GM19395 (cell line): ENCODE data around the gene IZUMO2.
"Not testable (repeated sequence)": the region's sequence is repeated elsewhere in the genome, so short reads cannot be mapped to it uniquely, and the experiment has no call there.

Source experiments
- ATAC-seq: cut with Tn5 transposase; IDR thresholded peaks from one replicate; pipeline ENCODE4 v1.9.1; 2021; ENCODE audit warnings: mild to moderate bottlenecking, moderate library complexity; ENCODE audit not compliant: unreplicated experiment

Gene IZUMO2

GRCh38 chr19:50187937-50188336 is 24.9 kb upstream of the IZUMO2 start:
- no peak for ATAC-seq

- no peak for ATAC-seq
Measured at GRCh38 chr19:50184196-50184595, 21.1 kb upstream of the IZUMO2 start.

- ATAC-seq = no peak
Measured at GRCh38 chr19:50181121-50181520, 18.0 kb upstream of the IZUMO2 start.

GRCh38 chr19:50178859-50179537 is 15.9 kb upstream of the IZUMO2 start:
- no peak for ATAC-seq

- ATAC-seq = no peak
Measured at GRCh38 chr19:50178320-50178719, 15.2 kb upstream of the IZUMO2 start.

GRCh38 chr19:50176775-50177174 is 13.7 kb upstream of the IZUMO2 start:
- no peak for ATAC-seq

GRCh38 chr19:50175924-50176323 is 12.8 kb upstream of the IZUMO2 start:
- no peak for ATAC-seq

GRCh38 chr19:50174100-50174793 is 11.2 kb upstream of the IZUMO2 start:
- no peak for ATAC-seq

- no peak for ATAC-seq
Measured at GRCh38 chr19:50173127-50173526, 10.0 kb upstream of the IZUMO2 start.

GRCh38 chr19:50172726-50173125 is 9.6 kb upstream of the IZUMO2 start:
- ATAC-seq = no peak

- ATAC-seq = no peak
Measured at GRCh38 chr19:50171752-50172151, 8.7 kb upstream of the IZUMO2 start.

GRCh38 chr19:50167314-50167721 is 4.2 kb upstream of the IZUMO2 start:
- ATAC-seq = no peak

- ATAC-seq = no peak
Measured at GRCh38 chr19:50159078-50159477, 4.0 kb downstream of the IZUMO2 start.

GRCh38 chr19:50158577-50158976 is 4.5 kb downstream of the IZUMO2 start:
- no peak for ATAC-seq

GRCh38 chr19:50155520-50156109 is 7.5 kb downstream of the IZUMO2 start:
- no peak for ATAC-seq

GRCh38 chr19:50154529-50154928 is 8.6 kb downstream of the IZUMO2 start:
- ATAC-seq = no peak

GRCh38 chr19:50152578-50152977 is 10.5 kb downstream of the IZUMO2 start:
- ATAC-seq = no peak

- ATAC-seq = no peak
Measured at GRCh38 chr19:50148528-50148927, 14.6 kb downstream of the IZUMO2 start.

- ATAC-seq = no peak
Measured at GRCh38 chr19:50147462-50148423, 15.3 kb downstream of the IZUMO2 start.

- not testable (repeated sequence) for ATAC-seq
Measured at GRCh38 chr19:50141921-50142320, 21.2 kb downstream of the IZUMO2 start.
